Gastroesophageal sphincter (tissue), 3 donors: ENCODE measurements around the gene APEX1.
"Not testable (repeated sequence)": the region's sequence is repeated elsewhere in the genome, so short reads cannot be mapped to it uniquely, and the experiment has no call there.

Experiments
- CTCF ChIP-seq, 4 experiments: fragments of 200-600 bp in 2 of 4; fragments of 450-650 bp in 2 of 4; sonication (generic) in 1 of 4; IDR thresholded peaks; one replicate each; pipeline ENCODE4 v1.5.1; 2017 to 2019; ENCODE audit warnings: antibody characterized with exemption in 4 of 4, mild to moderate bottlenecking in 2 of 4, moderate library complexity in 2 of 4
- EP300 ChIP-seq: sonication (generic); formaldehyde crosslinking; IDR thresholded peaks from one replicate; pipeline ENCODE4 v1.6.1; 2017; ENCODE audit warnings: antibody characterized with exemption, mild to moderate bottlenecking
- POLR2A ChIP-seq, 2 donors: fragments of 450-650 bp; IDR thresholded peaks; one replicate each; pipeline ENCODE4 v1.6.1; 2017; ENCODE audit warnings: antibody characterized with exemption in 2 of 2, mild to moderate bottlenecking in 2 of 2, moderate library complexity in 1 of 2

DNA sequence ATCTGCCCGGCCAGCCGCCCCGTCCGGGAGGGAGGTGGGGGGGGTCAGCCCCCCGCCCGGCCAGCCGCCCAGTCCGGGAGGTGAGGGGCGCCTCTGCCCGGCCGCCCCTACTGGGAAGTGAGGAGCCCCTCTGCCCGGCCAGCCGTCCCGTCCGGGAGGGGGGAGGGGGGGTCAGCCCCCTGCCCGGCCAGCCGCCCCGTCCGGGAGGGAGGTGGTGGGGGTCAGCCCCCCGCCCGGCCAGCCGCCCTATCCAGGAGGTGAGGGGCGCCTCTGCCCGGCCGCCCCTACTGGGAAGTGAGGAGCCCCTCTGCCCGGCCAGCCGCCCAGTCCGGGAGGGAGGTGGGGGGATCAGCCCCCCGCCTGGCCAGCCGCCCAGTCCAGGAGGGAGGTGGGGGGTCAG, 51.2 kb downstream of the APEX1 start:
- not testable (repeated sequence) for TF ChIP-seq CTCF (IDR thresholded peaks at IDR 0.05); EP300; POLR2A (IDR thresholded peaks at IDR 0.05)
